ENCODE measurements around the gene UBAP1L. TPM values are rescaled to one million over a fixed set of nuclear protein-coding genes. Genes with fewer than 3 reads are reported as not detected.
"Not testable (repeated sequence)": the region's sequence is repeated elsewhere in the genome, so short reads cannot be mapped to it uniquely, and the experiment has no call there.

UBAP1L gene
- total and polyA plus RNA-seq, 4 donors = 5.5 to 26.0 (median 11.3) TPM

GRCh38 chr15:65094294-65094995, 20.6 kb downstream of the UBAP1L start:
- no peaks in the 10 kb centered on the region for H3K9me3 ChIP-seq (ENCODE audit: control insufficient read depth, insufficient read depth, low read length)
- DNase-seq (ENCODE audit: low read depth in 4 of 6, low spot score in 6 of 6) = no peak
- no peak overlapping the region for H3K4me3 ChIP-seq (ENCODE audit: low read depth, low read length)
- H3K27me3 ChIP-seq (ENCODE audit: control insufficient read depth, insufficient read depth, low read length) = no peaks in the 10 kb centered on the region
- H3K4me1 ChIP-seq (ENCODE audit: control insufficient read depth, insufficient read depth, low read length) = peaks cover 24% of the 10 kb centered on the region
- 89% methylated on average over 11 of the region's 14 CpGs for WGBS (ENCODE audit: insufficient coverage)
- H3K36me3 ChIP-seq (ENCODE audit: control insufficient read depth, insufficient read depth, low read length) = peaks cover 63% of the 10 kb centered on the region
- no peak overlapping the region for H3K27ac ChIP-seq (ENCODE audit: low read depth, low read length)

GRCh38 chr15:65093793-65094170, 21.2 kb downstream of the UBAP1L start:
- Histone ChIP-seq H3K36me3 (ENCODE audit: control insufficient read depth, insufficient read depth, low read length) (peaks cover 58% of the 10 kb centered on the region), H3K4me1 (ENCODE audit: control insufficient read depth, insufficient read depth, low read length) (peaks cover 28% of the 10 kb centered on the region)
- H3K27me3 ChIP-seq (ENCODE audit: control insufficient read depth, insufficient read depth, low read length); H3K9me3 ChIP-seq (ENCODE audit: control insufficient read depth, insufficient read depth, low read length); H3K4me3 ChIP-seq (ENCODE audit: low read depth, low read length); H3K27ac ChIP-seq (ENCODE audit: low read depth, low read length); DNase-seq (ENCODE audit: low read depth in 4 of 6, low spot score in 6 of 6): not testable (repeated sequence)
- WGBS (ENCODE audit: insufficient coverage) = 92% methylated on average over 13 of the region's 13 CpGs

- Histone ChIP-seq H3K4me1 (ENCODE audit: control insufficient read depth, insufficient read depth, low read length) (peaks cover 34% of the 10 kb centered on the region), H3K27ac (ENCODE audit: low read depth, low read length) (no peak overlapping the region), H3K36me3 (ENCODE audit: control insufficient read depth, insufficient read depth, low read length) (peaks cover 56% of the 10 kb centered on the region), H3K9me3 (ENCODE audit: control insufficient read depth, insufficient read depth, low read length) (no peaks in the 10 kb centered on the region), H3K27me3 (ENCODE audit: control insufficient read depth, insufficient read depth, low read length) (no peaks in the 10 kb centered on the region), H3K4me3 (ENCODE audit: low read depth, low read length) (no peak overlapping the region)
- no peak for DNase-seq (ENCODE audit: low read depth in 4 of 6, low spot score in 6 of 6)
- WGBS (ENCODE audit: insufficient coverage) = 84% methylated on average over 14 of the region's 17 CpGs
Measured at GRCh38 chr15:65092911-65093792, 21.8 kb downstream of the UBAP1L start.

- WGBS (ENCODE audit: insufficient coverage) = 85% methylated on average over 6 of the region's 12 CpGs
- no peak overlapping the region for H3K4me3 ChIP-seq (ENCODE audit: low read depth, low read length)
- H3K36me3 ChIP-seq (ENCODE audit: control insufficient read depth, insufficient read depth, low read length) = peaks cover 47% of the 10 kb centered on the region
- no peaks in the 10 kb centered on the region for H3K9me3 ChIP-seq (ENCODE audit: control insufficient read depth, insufficient read depth, low read length)
- DNase-seq (ENCODE audit: low read depth in 4 of 6, low spot score in 6 of 6) = no peak
- H3K4me1 ChIP-seq (ENCODE audit: control insufficient read depth, insufficient read depth, low read length) = peaks cover 44% of the 10 kb centered on the region
- H3K27me3 ChIP-seq (ENCODE audit: control insufficient read depth, insufficient read depth, low read length) = no peaks in the 10 kb centered on the region
- no peak overlapping the region for H3K27ac ChIP-seq (ENCODE audit: low read depth, low read length)
Measured at GRCh38 chr15:65091946-65092770, 22.8 kb downstream of the UBAP1L start.

GRCh38 chr15:65089206-65089824, 25.7 kb downstream of the UBAP1L start:
- H3K9me3 ChIP-seq (ENCODE audit: control insufficient read depth, insufficient read depth, low read length) = no peaks in the 10 kb centered on the region
- no peak overlapping the region for H3K27ac ChIP-seq (ENCODE audit: low read depth, low read length)
- DNase-seq (ENCODE audit: low read depth in 4 of 6, low spot score in 6 of 6) = no peak
- WGBS (ENCODE audit: insufficient coverage) = 100% methylated on average over 1 of the region's 5 CpGs
- peaks cover 60% of the 10 kb centered on the region for H3K4me1 ChIP-seq (ENCODE audit: control insufficient read depth, insufficient read depth, low read length)
- peaks cover 27% of the 10 kb centered on the region for H3K36me3 ChIP-seq (ENCODE audit: control insufficient read depth, insufficient read depth, low read length)
- H3K27me3 ChIP-seq (ENCODE audit: control insufficient read depth, insufficient read depth, low read length) = peaks cover 4% of the 10 kb centered on the region
- no peak overlapping the region for H3K4me3 ChIP-seq (ENCODE audit: low read depth, low read length)

GRCh38 chr15:65088643-65089021, 26.4 kb downstream of the UBAP1L start:
- peaks cover 8% of the 10 kb centered on the region for H3K27me3 ChIP-seq (ENCODE audit: control insufficient read depth, insufficient read depth, low read length)
- no peak for DNase-seq (ENCODE audit: low read depth in 4 of 6, low spot score in 6 of 6)
- 81% methylated on average over 2 of the region's 6 CpGs for WGBS (ENCODE audit: insufficient coverage)
- H3K9me3 ChIP-seq (ENCODE audit: control insufficient read depth, insufficient read depth, low read length) = no peaks in the 10 kb centered on the region
- no peak overlapping the region for H3K27ac ChIP-seq (ENCODE audit: low read depth, low read length)
- no peak overlapping the region for H3K4me3 ChIP-seq (ENCODE audit: low read depth, low read length)
- H3K36me3 ChIP-seq (ENCODE audit: control insufficient read depth, insufficient read depth, low read length) = peaks cover 22% of the 10 kb centered on the region
- H3K4me1 ChIP-seq (ENCODE audit: control insufficient read depth, insufficient read depth, low read length) = peaks cover 64% of the 10 kb centered on the region

- Histone ChIP-seq H3K27ac (ENCODE audit: low read depth, low read length) (no peak overlapping the region), H3K4me1 (ENCODE audit: control insufficient read depth, insufficient read depth, low read length) (peaks cover 64% of the 10 kb centered on the region), H3K4me3 (ENCODE audit: low read depth, low read length) (no peak overlapping the region), H3K36me3 (ENCODE audit: control insufficient read depth, insufficient read depth, low read length) (peaks cover 16% of the 10 kb centered on the region), H3K27me3 (ENCODE audit: control insufficient read depth, insufficient read depth, low read length) (peaks cover 8% of the 10 kb centered on the region), H3K9me3 (ENCODE audit: control insufficient read depth, insufficient read depth, low read length) (no peaks in the 10 kb centered on the region)
- 91% methylated on average over 9 of the region's 13 CpGs for WGBS (ENCODE audit: insufficient coverage)
- DNase-seq (ENCODE audit: low read depth in 4 of 6, low spot score in 6 of 6) = no peak
Measured at GRCh38 chr15:65087873-65088642, 26.9 kb downstream of the UBAP1L start.

- WGBS (ENCODE audit: insufficient coverage) = 93% methylated on average over 2 of the region's 3 CpGs
- peaks cover 13% of the 10 kb centered on the region for H3K36me3 ChIP-seq (ENCODE audit: control insufficient read depth, insufficient read depth, low read length)
- no peak overlapping the region for H3K27ac ChIP-seq (ENCODE audit: low read depth, low read length)
- no peaks in the 10 kb centered on the region for H3K9me3 ChIP-seq (ENCODE audit: control insufficient read depth, insufficient read depth, low read length)
- peaks cover 65% of the 10 kb centered on the region for H3K4me1 ChIP-seq (ENCODE audit: control insufficient read depth, insufficient read depth, low read length)
- peaks cover 8% of the 10 kb centered on the region for H3K27me3 ChIP-seq (ENCODE audit: control insufficient read depth, insufficient read depth, low read length)
- no peak overlapping the region for H3K4me3 ChIP-seq (ENCODE audit: low read depth, low read length)
- no peak for DNase-seq (ENCODE audit: low read depth in 4 of 6, low spot score in 6 of 6)
Measured at GRCh38 chr15:65087411-65087810, 27.6 kb downstream of the UBAP1L start.
